NCI-H526 treated with DMSO at 0.1 percent for 48 hours (cell line): ENCODE results near the gene EYA4.
"Not testable (repeated sequence)": the region's sequence is repeated elsewhere in the genome, so short reads cannot be mapped to it uniquely, and the experiment has no call there.

ENCODE experiments used
- DNase-seq: peaks from one replicate; lab custom pipeline; 2025; lab: John Stamatoyannopoulos, UW

EYA4 gene

GRCh38 chr6:133352046-133352445, 110.9 kb downstream of the EYA4 start:
- no peak for DNase-seq

- no peak for DNase-seq
Observed at GRCh38 chr6:133353061-133353460, 111.9 kb downstream of the EYA4 start.

DNA sequence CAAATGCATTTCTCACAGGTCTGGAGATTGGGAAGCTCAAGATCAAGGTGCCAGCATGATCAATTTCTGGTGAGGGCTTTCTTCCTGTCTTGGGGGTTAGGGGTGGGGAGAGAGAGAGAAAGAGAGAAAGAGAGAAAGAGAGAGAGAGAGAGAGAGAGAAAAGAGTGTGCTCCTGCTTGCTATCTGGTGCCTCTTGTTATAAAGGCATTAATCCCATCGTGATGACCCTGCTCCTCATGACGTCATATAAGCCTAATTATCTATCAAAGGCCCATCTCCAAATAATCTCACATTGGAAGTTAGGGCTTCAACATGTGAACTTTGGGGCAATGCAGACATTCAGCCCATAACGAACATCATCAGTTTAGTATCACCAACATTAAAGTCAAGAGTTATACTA, 114.8 kb downstream of the EYA4 start:
- no peak for DNase-seq

- DNase-seq, result peak; percentile 21
Observed at GRCh38 chr6:133358574-133359150, 117.5 kb downstream of the EYA4 start.

DNA sequence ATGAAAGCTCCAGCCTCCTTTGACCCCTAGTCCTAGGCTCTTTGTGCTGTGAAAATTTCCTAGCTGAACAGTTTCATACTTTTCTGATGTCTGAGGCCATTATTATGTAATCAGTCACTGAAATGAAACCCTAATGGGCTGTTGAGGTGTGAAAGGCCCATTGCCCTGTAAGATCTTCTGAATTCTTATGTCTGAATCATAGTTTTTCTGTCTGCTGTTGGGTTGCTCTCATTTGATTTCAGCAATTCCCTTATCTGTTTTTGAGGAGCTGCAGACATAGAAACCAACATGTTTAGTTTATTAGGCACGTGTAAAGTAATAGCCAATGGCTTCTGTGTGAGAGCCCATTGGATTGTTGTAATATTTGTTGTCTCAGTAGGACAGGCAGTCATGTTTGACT, 118.1 kb downstream of the EYA4 start:
- no peak for DNase-seq

DNA sequence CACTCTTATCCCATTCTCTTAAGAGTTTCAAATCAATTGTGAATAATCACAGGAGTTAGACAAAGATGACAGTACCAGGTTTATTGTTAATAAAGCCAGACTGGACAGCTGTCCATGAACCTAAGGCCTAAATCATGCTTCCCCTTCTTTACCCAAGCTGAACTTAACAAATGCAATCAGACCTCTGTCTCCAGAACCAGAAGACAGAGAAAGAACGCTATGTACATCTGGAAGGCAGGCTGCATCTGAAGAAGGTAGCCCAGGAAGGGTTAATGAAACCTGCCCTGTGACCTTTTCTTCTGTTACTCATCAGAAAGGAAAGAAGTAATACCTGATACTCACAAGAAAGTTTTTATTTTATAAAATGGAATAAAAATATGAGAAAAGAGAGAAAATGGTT, 118.6 kb downstream of the EYA4 start:
- DNase-seq, result no peak

DNA sequence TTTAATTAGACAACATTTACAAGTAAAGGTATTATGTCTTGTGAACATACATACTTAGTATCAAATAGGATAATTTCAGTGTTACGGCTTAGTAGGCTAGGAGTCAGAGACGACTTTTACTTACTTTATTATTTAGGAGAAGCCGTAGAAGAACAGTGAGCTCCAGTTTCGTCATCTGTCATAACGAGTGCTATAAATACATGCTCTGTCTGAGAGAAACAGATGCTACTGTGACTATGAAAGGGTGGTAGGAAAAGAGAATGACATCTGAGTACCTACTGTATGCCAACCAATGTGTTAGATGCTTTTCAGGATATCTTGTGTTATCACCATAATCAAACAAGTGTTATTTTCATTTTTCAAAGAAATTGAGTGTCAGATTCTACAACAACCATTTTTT, 119.0 kb downstream of the EYA4 start:
- DNase-seq, result no peak

GRCh38 chr6:133362813-133363212, 121.7 kb downstream of the EYA4 start:
- DNase-seq, result no peak

DNA sequence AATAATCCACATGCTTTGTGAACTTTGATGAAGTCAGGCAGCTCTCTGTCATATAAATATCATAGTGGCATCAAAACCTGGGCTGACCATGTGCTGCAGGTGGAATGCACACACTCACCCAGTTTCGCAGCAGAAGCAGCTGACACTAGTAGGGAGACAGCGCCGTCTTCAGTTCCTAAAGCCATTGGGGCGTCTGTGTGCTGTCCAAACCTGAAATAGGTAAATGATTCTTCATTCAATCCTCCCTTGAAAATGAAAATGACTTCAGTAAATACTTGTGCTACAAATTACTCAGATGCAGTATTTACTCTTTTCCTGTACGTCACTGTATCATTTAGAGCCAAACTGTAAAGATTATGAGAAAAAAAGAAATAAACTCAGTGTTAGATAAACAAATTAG, 127.5 kb downstream of the EYA4 start:
- DNase-seq, result no peak

DNA sequence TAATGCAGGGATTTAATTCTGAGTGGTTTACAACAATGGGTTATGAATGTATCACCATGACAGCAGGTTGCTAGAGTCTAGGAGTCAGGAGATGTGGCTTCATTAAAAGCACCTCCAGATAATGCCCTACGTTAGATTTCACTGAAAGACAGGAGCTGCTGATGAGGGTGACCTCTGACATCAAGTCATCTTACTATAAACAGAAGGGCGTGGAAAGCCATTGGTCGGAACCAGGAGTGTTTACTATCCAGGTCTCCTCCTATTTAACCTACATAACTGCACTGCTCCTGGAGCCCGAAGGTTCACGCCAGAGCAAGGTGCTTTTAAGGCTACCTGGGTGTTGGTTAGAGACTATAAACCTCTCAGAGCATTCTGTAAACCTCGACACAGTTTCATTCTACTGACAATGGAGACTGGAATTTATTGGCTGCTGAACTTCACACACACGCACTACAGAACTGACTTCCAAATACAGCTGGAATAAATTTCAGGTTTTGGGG, 128.7 kb downstream of the EYA4 start:
- DNase-seq, result no peak

DNA sequence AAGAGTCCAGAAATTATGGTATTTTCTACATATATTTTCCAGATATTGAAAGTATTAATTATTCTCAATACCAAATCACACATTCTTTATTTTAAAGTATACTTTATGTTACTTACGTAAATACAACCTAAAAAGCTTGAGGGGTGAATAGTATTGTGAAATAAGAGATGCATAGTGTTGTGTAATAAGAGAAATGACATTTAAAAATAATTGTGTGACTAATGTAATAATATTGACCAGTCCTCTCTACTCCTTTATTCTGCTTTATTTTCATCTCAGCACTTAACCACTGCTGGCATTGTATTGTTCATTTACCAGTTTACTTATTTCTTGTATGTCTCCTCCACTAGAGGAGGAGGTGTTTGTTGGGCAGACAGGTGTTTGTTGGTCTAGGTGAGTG, 135.6 kb downstream of the EYA4 start:
- DNase-seq, result no peak

GRCh38 chr6:133377219-133377618, 136.1 kb downstream of the EYA4 start:
- DNase-seq, result no peak

DNA sequence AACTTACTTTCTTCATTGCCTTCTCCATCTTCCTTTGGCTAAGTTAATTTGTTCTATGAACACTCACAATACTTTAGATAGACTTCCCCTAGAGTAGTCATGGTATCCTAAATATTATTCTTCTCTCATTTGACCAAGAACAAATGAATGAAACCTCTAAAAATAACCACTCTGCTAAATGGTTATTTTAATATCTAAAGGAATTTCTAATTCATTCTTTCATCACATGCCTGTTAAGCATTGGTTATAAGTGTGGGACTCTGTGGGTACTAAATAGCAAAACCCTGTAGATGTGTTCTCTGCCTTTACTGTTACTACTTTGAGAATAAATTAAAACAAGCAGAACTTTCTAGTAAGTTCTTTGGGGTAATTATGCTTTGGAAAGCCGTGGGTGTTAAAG, 138.9 kb downstream of the EYA4 start:
- no peak for DNase-seq

DNA sequence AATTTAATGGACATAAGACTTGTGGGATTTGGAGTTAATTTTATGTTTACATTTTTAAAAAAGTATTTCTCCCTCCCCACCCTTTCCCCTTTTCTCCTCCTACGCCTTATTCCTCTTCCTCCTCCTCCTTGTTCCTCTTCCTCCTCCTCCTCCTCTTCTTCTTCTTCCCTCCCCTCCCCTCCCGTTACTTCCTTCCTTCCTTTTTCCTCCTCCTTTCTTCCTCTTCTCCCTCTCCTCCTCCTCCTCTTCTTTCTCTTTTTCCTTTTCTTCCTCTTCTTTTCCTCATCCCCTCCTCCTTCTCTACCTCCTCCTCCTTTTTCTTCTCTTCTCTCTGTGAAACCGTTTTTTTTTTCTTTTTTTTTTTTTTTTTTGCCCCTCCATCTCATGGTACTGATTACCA, 139.6 kb downstream of the EYA4 start:
- DNase-seq, result no peak

GRCh38 chr6:133388731-133389130, 147.6 kb downstream of the EYA4 start:
- no peak for DNase-seq

DNA sequence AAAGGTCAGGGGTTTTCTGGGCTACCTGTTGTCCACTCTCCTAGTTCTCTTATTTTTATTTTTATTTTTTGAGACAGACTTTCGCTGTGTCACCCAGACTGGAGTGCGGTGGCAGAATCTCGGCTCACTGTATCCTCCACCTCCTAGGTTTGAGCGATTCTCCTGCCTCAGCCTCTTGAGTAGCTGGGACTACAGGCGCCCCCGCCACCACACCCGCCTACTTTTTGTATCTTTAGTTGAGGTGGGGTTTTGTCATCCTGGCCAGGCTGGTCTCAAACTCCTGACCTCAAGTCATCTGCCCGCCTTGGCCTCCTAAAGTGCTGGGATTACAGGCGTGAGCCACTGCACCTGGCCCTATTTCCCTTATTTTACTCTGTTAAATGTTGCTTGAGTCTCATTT, 149.0 kb downstream of the EYA4 start:
- DNase-seq, result no peak

GRCh38 chr6:133392015-133392414, 150.9 kb downstream of the EYA4 start:
- DNase-seq, result no peak

GRCh38 chr6:133392641-133393040, 151.5 kb downstream of the EYA4 start:
- DNase-seq, result no peak

GRCh38 chr6:133393891-133394290, 152.7 kb downstream of the EYA4 start:
- peak; percentile 49 for DNase-seq

GRCh38 chr6:133394630-133395029, 153.5 kb downstream of the EYA4 start:
- DNase-seq, result no peak

DNA sequence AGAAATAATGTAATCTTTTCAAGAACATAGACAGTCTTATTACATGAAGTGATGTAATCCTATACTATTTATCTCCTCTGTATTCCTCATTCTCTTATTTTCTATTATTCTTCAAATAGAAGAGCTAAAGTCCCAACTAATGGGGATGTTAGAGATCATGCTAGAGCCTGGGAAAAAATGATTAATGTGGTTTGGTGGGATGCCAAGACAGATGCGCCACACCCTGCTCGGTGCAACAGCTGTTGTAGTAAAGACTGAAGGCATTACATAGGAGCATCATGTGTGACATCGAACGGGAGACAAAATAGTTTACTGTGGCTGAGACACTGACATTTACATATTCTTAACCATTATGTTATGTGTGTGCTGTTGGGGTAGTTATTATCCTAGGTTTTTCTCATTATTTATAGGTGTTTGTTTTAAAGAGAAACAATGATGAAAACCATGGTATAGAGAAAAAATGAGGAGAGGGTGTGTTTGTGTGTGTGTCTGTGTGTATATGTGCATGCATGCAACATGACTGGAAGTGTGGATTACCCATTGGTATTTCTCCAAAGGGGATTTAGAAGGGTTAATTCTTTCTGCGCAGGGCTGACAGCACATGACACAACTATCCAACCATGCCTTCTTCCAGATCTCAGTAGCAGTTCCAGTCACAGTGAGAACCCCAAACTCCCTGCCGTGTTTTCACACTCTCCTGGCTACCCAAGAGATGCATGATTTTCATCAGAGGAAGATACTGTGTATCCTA, 155.3 kb downstream of the EYA4 start:
- no peak for DNase-seq

DNA sequence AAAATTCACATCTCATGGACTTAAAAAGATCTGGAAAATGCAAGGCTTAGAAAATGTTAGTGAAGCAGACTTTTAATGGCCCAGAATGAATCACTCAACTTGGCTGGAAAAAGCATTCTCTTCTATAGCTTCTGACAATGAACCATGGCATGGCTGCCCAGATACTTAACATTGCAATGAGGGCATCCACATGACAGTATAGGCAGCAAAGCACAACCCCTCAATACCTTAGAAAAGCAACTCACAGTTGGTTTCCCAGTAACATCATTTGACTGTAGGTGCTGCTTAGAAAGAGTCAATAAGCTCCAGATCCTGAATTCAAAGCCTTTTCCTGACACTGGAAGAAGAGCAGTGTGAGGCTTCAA, 155.8 kb downstream of the EYA4 start:
- no peak for DNase-seq

- DNase-seq, result not testable (repeated sequence)
Observed at GRCh38 chr6:133397601-133398000, 156.4 kb downstream of the EYA4 start.

DNA sequence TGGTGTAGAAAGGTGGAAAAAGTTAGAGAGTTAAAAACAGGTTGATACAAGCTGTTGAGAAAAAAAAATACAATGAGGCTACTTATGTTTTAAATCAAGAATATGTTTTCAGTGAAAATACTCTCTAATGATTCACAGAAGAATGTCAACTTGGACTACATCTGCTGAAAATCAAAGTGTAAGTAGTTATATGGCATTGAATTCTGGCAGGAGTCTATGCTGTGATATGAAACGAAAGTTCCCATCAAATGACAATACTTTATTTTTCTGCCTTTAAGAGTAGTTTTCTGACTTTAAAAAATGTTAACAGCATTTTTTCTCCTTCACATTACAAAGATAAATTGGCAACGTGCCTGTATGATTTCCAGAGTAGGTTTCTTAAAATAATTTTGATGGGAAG, 158.3 kb downstream of the EYA4 start:
- DNase-seq, result no peak
